ENCODE measurements around the gene SLC1A3. TPM values are rescaled to one million over a fixed set of nuclear protein-coding genes. Genes with fewer than 3 reads are reported as not detected.

Gene SLC1A3
- total RNA-seq, 1 donor from 2014 or later = 0.25 TPM

DNA sequence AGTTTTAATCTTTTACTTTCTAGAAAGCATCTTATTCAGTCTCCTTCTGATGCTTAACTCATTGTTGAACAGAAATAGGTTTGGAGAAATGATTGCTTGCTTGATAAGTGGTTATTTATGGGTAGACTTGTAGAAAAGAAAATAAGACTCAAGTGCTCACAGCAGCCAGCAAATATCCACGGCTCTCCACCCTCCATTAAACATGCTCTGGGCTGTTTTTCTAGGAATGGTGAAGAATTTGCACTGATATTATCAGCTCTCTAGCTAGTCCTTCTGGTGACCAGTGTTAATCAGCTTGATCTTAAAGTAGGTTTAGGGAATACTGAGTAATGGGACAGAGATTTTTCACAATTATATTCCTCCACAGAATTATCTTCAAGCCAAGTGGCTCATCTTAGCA lies 60.6 kb downstream of the SLC1A3 start:
- TF ChIP-seq, protein P1, sequence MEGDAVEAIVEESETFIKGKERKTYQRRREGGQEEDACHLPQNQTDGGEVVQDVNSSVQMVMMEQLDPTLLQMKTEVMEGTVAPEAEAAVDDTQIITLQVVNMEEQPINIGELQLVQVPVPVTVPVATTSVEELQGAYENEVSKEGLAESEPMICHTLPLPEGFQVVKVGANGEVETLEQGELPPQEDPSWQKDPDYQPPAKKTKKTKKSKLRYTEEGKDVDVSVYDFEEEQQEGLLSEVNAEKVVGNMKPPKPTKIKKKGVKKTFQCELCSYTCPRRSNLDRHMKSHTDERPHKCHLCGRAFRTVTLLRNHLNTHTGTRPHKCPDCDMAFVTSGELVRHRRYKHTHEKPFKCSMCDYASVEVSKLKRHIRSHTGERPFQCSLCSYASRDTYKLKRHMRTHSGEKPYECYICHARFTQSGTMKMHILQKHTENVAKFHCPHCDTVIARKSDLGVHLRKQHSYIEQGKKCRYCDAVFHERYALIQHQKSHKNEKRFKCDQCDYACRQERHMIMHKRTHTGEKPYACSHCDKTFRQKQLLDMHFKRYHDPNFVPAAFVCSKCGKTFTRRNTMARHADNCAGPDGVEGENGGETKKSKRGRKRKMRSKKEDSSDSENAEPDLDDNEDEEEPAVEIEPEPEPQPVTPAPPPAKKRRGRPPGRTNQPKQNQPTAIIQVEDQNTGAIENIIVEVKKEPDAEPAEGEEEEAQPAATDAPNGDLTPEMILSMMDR (IDR thresholded peaks at IDR 0.05; ENCODE audit: insufficient read depth, low read length, poor library complexity, severe bottlenecking) = no peak
- no peaks in the 10 kb centered on the region for H3K27me3 ChIP-seq (ENCODE audit: control insufficient read depth, insufficient read depth, low read length)
- peak; percentile 29 for DNase-seq (ENCODE audit: low read depth)
- H3K36me3 ChIP-seq (ENCODE audit: control insufficient read depth, insufficient read depth, low read length) = no peaks in the 10 kb centered on the region
- H3K4me3 ChIP-seq (ENCODE audit: low read depth, low read length) = no peak overlapping the region

DNA sequence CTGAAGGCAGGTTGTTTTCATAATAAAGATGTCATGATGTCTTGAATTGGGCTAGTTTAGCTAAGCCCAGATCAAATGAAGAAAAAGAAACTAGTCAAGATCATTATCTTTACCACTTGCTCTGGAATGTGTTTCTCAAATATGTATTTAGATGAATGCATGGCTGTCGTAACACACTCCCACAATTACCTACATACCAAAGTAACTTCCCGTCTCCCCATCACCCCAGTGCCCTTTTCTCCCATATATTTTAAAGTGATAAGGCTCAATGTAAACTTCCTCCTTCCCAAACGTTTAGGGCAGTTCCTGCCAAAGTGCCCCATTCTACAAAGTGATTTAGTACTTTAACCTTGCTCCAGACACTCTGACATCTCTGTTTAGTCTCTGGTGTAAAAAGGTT lies 61.4 kb downstream of the SLC1A3 start:
- DNase-seq (ENCODE audit: low read depth) = no peak
- H3K4me3 ChIP-seq (ENCODE audit: low read depth, low read length) = no peak overlapping the region
- no peaks in the 10 kb centered on the region for H3K36me3 ChIP-seq (ENCODE audit: control insufficient read depth, insufficient read depth, low read length)
- TF ChIP-seq, protein P1 (IDR thresholded peaks at IDR 0.05; ENCODE audit: insufficient read depth, low read length, poor library complexity, severe bottlenecking) = no peak
- H3K27me3 ChIP-seq (ENCODE audit: control insufficient read depth, insufficient read depth, low read length) = no peaks in the 10 kb centered on the region

GRCh38 chr5:36669015-36669651 lies 62.7 kb downstream of the SLC1A3 start:
- TF ChIP-seq, protein P1 (IDR thresholded peaks at IDR 0.05; ENCODE audit: insufficient read depth, low read length, poor library complexity, severe bottlenecking) = no peak
- Histone ChIP-seq H3K4me3 (ENCODE audit: low read depth, low read length) (no peak overlapping the region), H3K36me3 (ENCODE audit: control insufficient read depth, insufficient read depth, low read length) (no peaks in the 10 kb centered on the region), H3K27me3 (ENCODE audit: control insufficient read depth, insufficient read depth, low read length) (no peaks in the 10 kb centered on the region)
- DNase-seq (ENCODE audit: low read depth) = no peak

- DNase-seq (ENCODE audit: low read depth) = no peak
- Histone ChIP-seq H3K27me3 (ENCODE audit: control insufficient read depth, insufficient read depth, low read length) (no peaks in the 10 kb centered on the region), H3K36me3 (ENCODE audit: control insufficient read depth, insufficient read depth, low read length) (no peaks in the 10 kb centered on the region), H3K4me3 (ENCODE audit: low read depth, low read length) (no peak overlapping the region)
- TF ChIP-seq, protein P1 (IDR thresholded peaks at IDR 0.05; ENCODE audit: insufficient read depth, low read length, poor library complexity, severe bottlenecking) = no peak
Measured at GRCh38 chr5:36670548-36670947, 64.1 kb downstream of the SLC1A3 start.

GRCh38 chr5:36675282-36675681 lies 68.9 kb downstream of the SLC1A3 start:
- TF ChIP-seq, protein P1 (IDR thresholded peaks at IDR 0.05; ENCODE audit: insufficient read depth, low read length, poor library complexity, severe bottlenecking) = no peak
- H3K36me3 ChIP-seq (ENCODE audit: control insufficient read depth, insufficient read depth, low read length) = no peaks in the 10 kb centered on the region
- H3K27me3 ChIP-seq (ENCODE audit: control insufficient read depth, insufficient read depth, low read length) = no peaks in the 10 kb centered on the region
- DNase-seq (ENCODE audit: low read depth) = no peak
- no peak overlapping the region for H3K4me3 ChIP-seq (ENCODE audit: low read depth, low read length)

All from kidney epithelial cell (primary cell).